ENCODE results near the gene PAM. TPM values are rescaled to one million over a fixed set of nuclear protein-coding genes. Genes with fewer than 3 reads are reported as not detected.

The PAM gene
- total RNA-seq, 1 donor from 2014 or later, result 227 TPM

DNA sequence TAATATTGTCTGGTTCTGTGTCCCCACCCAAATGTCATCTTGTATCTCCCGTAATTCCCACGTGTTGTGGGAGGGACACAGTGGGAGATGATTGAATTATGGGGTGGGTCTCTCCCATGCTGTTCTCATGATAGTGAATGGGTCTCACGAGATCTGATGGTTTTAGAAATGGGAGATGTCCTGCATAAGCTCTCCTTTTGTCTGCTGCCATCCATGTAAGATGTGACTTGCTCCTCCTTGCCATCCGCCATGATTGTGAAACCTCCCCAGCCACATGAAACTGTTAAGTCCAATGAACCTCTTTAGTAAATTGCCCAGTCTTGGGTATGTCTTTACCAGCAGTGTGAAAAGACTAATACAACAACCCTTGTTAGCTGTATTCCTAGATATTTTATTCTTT, 320.3 kb downstream of the PAM start:
- H3K4me3 ChIP-seq, result no peak overlapping the region
- H3K27ac ChIP-seq, result no peak overlapping the region
- TF ChIP-seq, protein P1, sequence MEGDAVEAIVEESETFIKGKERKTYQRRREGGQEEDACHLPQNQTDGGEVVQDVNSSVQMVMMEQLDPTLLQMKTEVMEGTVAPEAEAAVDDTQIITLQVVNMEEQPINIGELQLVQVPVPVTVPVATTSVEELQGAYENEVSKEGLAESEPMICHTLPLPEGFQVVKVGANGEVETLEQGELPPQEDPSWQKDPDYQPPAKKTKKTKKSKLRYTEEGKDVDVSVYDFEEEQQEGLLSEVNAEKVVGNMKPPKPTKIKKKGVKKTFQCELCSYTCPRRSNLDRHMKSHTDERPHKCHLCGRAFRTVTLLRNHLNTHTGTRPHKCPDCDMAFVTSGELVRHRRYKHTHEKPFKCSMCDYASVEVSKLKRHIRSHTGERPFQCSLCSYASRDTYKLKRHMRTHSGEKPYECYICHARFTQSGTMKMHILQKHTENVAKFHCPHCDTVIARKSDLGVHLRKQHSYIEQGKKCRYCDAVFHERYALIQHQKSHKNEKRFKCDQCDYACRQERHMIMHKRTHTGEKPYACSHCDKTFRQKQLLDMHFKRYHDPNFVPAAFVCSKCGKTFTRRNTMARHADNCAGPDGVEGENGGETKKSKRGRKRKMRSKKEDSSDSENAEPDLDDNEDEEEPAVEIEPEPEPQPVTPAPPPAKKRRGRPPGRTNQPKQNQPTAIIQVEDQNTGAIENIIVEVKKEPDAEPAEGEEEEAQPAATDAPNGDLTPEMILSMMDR (IDR thresholded peaks at IDR 0.05), result no peak
- ATAC-seq, result no peak
- H3K27me3 ChIP-seq, result no peaks in the 10 kb centered on the region
- DNase-seq, result no peak
- no peaks in the 10 kb centered on the region for H3K36me3 ChIP-seq
- intact Hi-C loops (cut with DNase I), result no loop called here
- no peaks in the 10 kb centered on the region for H3K4me1 ChIP-seq
- peaks cover 39% of the 10 kb centered on the region for H3K9me3 ChIP-seq

All from upper lobe of right lung (tissue), 1 donor.